ENCODE results near the gene SULT1C2. TPM values are rescaled to one million over a fixed set of nuclear protein-coding genes. Genes with fewer than 3 reads are reported as not detected.

The SULT1C2 gene
- polyA plus RNA-seq (2011; rRNA removed) (0.26 and 0.36 TPM in 2 replicates), polyA plus RNA-seq (2017; fragmentation: RNase III; extraction: RNeasy Plus Mini Kit Qiagen cat#74134 plus additional on column Dnase treatment) (0.20 to 0.61 TPM (median 0.56 TPM) in 3 replicates), polyA minus RNA-seq (2011; rRNA and poly(A)+ RNA removed) (0.24 and 1.2 TPM in 2 replicates)
- 0.04 TPM in 2 replicates for polyA plus RNA-seq (2012; cell fraction: cytosol; rRNA removed)
- polyA plus RNA-seq (2012; cell fraction: nucleus; rRNA removed) = 0.05 and 0.13 TPM in 2 replicates

- FAIRE-seq (no peak), ATAC-seq (peak; percentile 64 to 71; a peak in 5 of 6 replicates), DNase-seq (ENCODE audit: low read depth in 1 of 2, low spot score in 1 of 2) (peak in 1 of 2 experiments; percentile 23)
- POLR2A ChIA-PET = no interaction called here
- CTCF ChIA-PET = interaction anchor here (0.6 to 1.2 kb wide), 2 partner anchors 347 to 485 kb away, joined by 3 to 4 read pairs; no protein-coding TSS in a partner anchor
- 52% methylated on average over 7 of the region's 7 CpGs for WGBS (ENCODE audit: missing lambda C conversion rate)
- no peaks in the 10 kb centered on the region for H3K9me3 ChIP-seq
- no peak within 1 kb of the TSS for H3K4me3 ChIP-seq
- TF ChIP-seq FOSB (CRISPR knock-in tag; IDR thresholded peaks at IDR 0.05) (no peak), EHMT2 (IDR thresholded peaks at IDR 0.05; ENCODE audit: low read depth) (no peak), HOXA7 (CRISPR knock-in tag; IDR thresholded peaks at IDR 0.05) (no peak), HDAC2 (IDR thresholded peaks at IDR 0.05) (no peak), MAZ (IDR thresholded peaks at IDR 0.05; ENCODE audit: borderline replicate concordance, low read depth, low read length) (no peak), HOXB5 (CRISPR knock-in tag; IDR thresholded peaks at IDR 0.05) (no peak), RFX5 (IDR thresholded peaks at IDR 0.05) (no peak), RCOR1 (IDR thresholded peaks at IDR 0.05; ENCODE audit: low read depth, low read length) (no peak), E2F6 (IDR thresholded peaks at IDR 0.05; ENCODE audit: borderline replicate concordance, low read depth) (no peak), HES2 (IDR thresholded peaks at IDR 0.05) (no peak), ZC3H11A (IDR thresholded peaks at IDR 0.05) (no peak), MYC (IDR thresholded peaks at IDR 0.05; ENCODE audit: borderline replicate concordance, low read length) (no peak), MAFK (IDR thresholded peaks at IDR 0.05; ENCODE audit: partially characterized antibody) (no peak), BCL3 (IDR thresholded peaks at IDR 0.05) (no peak), POLR2AphosphoS2 (conservative IDR thresholded peaks at IDR 0.05; ENCODE audit: low read length) (no peak), GATA3 (IDR thresholded peaks at IDR 0.05; ENCODE audit: borderline replicate concordance) (no peak), KDM1A (IDR thresholded peaks at IDR 0.05; ENCODE audit: low read depth) (no peak), ZFP36 (IDR thresholded peaks at IDR 0.05; ENCODE audit: borderline replicate concordance, partially characterized antibody) (no peak)
- H3K4me2 ChIP-seq = peak within 1 kb of the TSS; percentile 31; the same call in 2 of the 3 replicates
- H3K27ac ChIP-seq = peak within 1 kb of the TSS in 1 of 2 experiments; percentile 50; a peak in 3 of 6 replicates
- peaks cover 8% of the 10 kb centered on the region; the same call in 2 of the 3 replicates for H3K4me1 ChIP-seq
Measured at GRCh38 chr2:108288534-108289106, at the start of gene SULT1C2. Gene SULT1C2, plus strand, starts transcription at chr2:108288895. Its CDS starts 4,773 bp downstream, at chr2:108293668.

GRCh38 chr2:108239786-108240185, 48.9 kb upstream of the SULT1C2 start, which contains the start of gene SULT1C3:
Gene SULT1C3, plus strand, starts transcription at chr2:108239968. Its CDS starts 7,227 bp downstream, at chr2:108247195.
- Histone ChIP-seq H3K27ac (no peak within 1 kb of the TSS), H3K4me1 (no peaks in the 10 kb centered on the region), H3K4me3 (no peak within 1 kb of the TSS), H3K4me2 (no peak within 1 kb of the TSS), H3K9me3 (peaks cover 29% of the 10 kb centered on the region)
- ChIA-PET CTCF (interaction anchor here (1.3 to 1.4 kb wide), 2 partner anchors 10 to 19 kb away, joined by 4 read pairs; no protein-coding TSS in a partner anchor), POLR2A (no interaction called here)
- WGBS (ENCODE audit: missing lambda C conversion rate) = 11% methylated on average over 2 of the region's 2 CpGs
- no peak for TF ChIP-seq CHD4 (IDR thresholded peaks at IDR 0.05; ENCODE audit: borderline replicate concordance)
- TF ChIP-seq HOXB13 (CRISPR knock-in tag; IDR thresholded peaks at IDR 0.05; ENCODE audit: low read depth) = no peak
- TF ChIP-seq HDAC2 (IDR thresholded peaks at IDR 0.05) = no peak
- TF ChIP-seq TP53 (CRISPR knock-in tag; IDR thresholded peaks at IDR 0.05) = no peak
- TF ChIP-seq BHLHE40 (IDR thresholded peaks at IDR 0.05; ENCODE audit: low read depth, low read length) = no peak
- TF ChIP-seq ESRRA (IDR thresholded peaks at IDR 0.05; ENCODE audit: borderline replicate concordance, low read length) = no peak
- TF ChIP-seq TFCP2L1 (CRISPR knock-in tag; IDR thresholded peaks at IDR 0.05) = no peak
- no peak for TF ChIP-seq ELK1 (IDR thresholded peaks at IDR 0.05; ENCODE audit: low read depth, low read length)
- no peak for TF ChIP-seq FOSB (CRISPR knock-in tag; IDR thresholded peaks at IDR 0.05)
- TF ChIP-seq RNF2 (IDR thresholded peaks at IDR 0.05; ENCODE audit: borderline replicate concordance, low read depth) = no peak
- TF ChIP-seq FOSL2 (IDR thresholded peaks at IDR 0.05) = no peak
- TF ChIP-seq FOSL2 (CRISPR knock-in tag; IDR thresholded peaks at IDR 0.05) = no peak
- TF ChIP-seq RAD21 (conservative IDR thresholded peaks at IDR 0.05 in 1 of 2, IDR thresholded peaks at IDR 0.05 in 1 of 2) = no peak
- no peak for TF ChIP-seq FOXS1 (CRISPR knock-in tag; IDR thresholded peaks at IDR 0.05)
- no peak for TF ChIP-seq CEBPB (IDR thresholded peaks at IDR 0.05)
- TF ChIP-seq HOXA7 (CRISPR knock-in tag; IDR thresholded peaks at IDR 0.05) = no peak
- no peak for TF ChIP-seq EHF (CRISPR knock-in tag; IDR thresholded peaks at IDR 0.05)
- ATAC-seq = no peak
- no peak for FAIRE-seq
- DNase-seq (ENCODE audit: low read depth in 1 of 2, low spot score in 1 of 2) = no peak
